Measurements from ENCODE around the gene GLIPR2. TPM values are rescaled to one million over a fixed set of nuclear protein-coding genes. Genes with fewer than 3 reads are reported as not detected.

GLIPR2 gene
- polyA plus RNA-seq, 1 donor from 2014 or later = 8.0 TPM

GRCh38 chr9:36208521-36209253 is 72.2 kb downstream of the GLIPR2 start:
- H3K36me3 ChIP-seq (ENCODE audit: insufficient read depth, low read length) = peaks cover 15% of the 10 kb centered on the region
- no peak overlapping the region for H3K4me2 ChIP-seq (ENCODE audit: low read length)
- no peaks in the 10 kb centered on the region for H3K9me2 ChIP-seq (ENCODE audit: insufficient read depth, low read length)
- H3K9ac ChIP-seq (ENCODE audit: low read length) = no peak overlapping the region
- H3K27ac ChIP-seq (ENCODE audit: low read length) = no peak overlapping the region
- H3K27me3 ChIP-seq (ENCODE audit: insufficient read depth, low read depth, low read length) = no peaks in the 10 kb centered on the region
- no peaks in the 10 kb centered on the region for H3F3A ChIP-seq (ENCODE audit: insufficient read depth, low read length, poor library complexity, severe bottlenecking)
- H3K9me3 ChIP-seq (ENCODE audit: low read length) = no peaks in the 10 kb centered on the region
- no peak overlapping the region for H3K4me3 ChIP-seq (ENCODE audit: low read length)
- TF ChIP-seq REST (IDR thresholded peaks at IDR 0.05; ENCODE audit: borderline replicate concordance) (no peak), TAF1 (IDR thresholded peaks at IDR 0.05; ENCODE audit: low read depth) (no peak), EZH2 (IDR thresholded peaks at IDR 0.05; ENCODE audit: borderline replicate concordance, insufficient read depth, low read length, poor library complexity, severe bottlenecking) (no peak), EP300 (conservative IDR thresholded peaks at IDR 0.05; ENCODE audit: poor library complexity, severe bottlenecking) (no peak), POLR2AphosphoS5 (IDR thresholded peaks at IDR 0.05) (no peak)
- TF ChIP-seq, protein P1, sequence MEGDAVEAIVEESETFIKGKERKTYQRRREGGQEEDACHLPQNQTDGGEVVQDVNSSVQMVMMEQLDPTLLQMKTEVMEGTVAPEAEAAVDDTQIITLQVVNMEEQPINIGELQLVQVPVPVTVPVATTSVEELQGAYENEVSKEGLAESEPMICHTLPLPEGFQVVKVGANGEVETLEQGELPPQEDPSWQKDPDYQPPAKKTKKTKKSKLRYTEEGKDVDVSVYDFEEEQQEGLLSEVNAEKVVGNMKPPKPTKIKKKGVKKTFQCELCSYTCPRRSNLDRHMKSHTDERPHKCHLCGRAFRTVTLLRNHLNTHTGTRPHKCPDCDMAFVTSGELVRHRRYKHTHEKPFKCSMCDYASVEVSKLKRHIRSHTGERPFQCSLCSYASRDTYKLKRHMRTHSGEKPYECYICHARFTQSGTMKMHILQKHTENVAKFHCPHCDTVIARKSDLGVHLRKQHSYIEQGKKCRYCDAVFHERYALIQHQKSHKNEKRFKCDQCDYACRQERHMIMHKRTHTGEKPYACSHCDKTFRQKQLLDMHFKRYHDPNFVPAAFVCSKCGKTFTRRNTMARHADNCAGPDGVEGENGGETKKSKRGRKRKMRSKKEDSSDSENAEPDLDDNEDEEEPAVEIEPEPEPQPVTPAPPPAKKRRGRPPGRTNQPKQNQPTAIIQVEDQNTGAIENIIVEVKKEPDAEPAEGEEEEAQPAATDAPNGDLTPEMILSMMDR (IDR thresholded peaks at IDR 0.05; ENCODE audit: poor library complexity, severe bottlenecking) = no peak
- H2AFZ ChIP-seq (ENCODE audit: low read depth, low read length) = no peak overlapping the region
- H4K20me1 ChIP-seq (ENCODE audit: insufficient read depth) = no peaks in the 10 kb centered on the region
- H3K79me2 ChIP-seq (replicated peaks; ENCODE audit: insufficient read depth, low read length) = no peaks in the 10 kb centered on the region

- no peak overlapping the region for H3K27ac ChIP-seq (ENCODE audit: low read length)
- no peak overlapping the region for H3K9ac ChIP-seq (ENCODE audit: low read length)
- no peak overlapping the region for H3K4me3 ChIP-seq (ENCODE audit: low read length)
- H3F3A ChIP-seq (ENCODE audit: insufficient read depth, low read length, poor library complexity, severe bottlenecking) = no peaks in the 10 kb centered on the region
- H3K4me2 ChIP-seq (ENCODE audit: low read length) = no peak overlapping the region
- no peaks in the 10 kb centered on the region for H3K9me3 ChIP-seq (ENCODE audit: low read length)
- no peaks in the 10 kb centered on the region for H4K20me1 ChIP-seq (ENCODE audit: insufficient read depth)
- H2AFZ ChIP-seq (ENCODE audit: low read depth, low read length) = no peak overlapping the region
- no peaks in the 10 kb centered on the region for H3K27me3 ChIP-seq (ENCODE audit: insufficient read depth, low read depth, low read length)
- peaks cover 9% of the 10 kb centered on the region for H3K36me3 ChIP-seq (ENCODE audit: insufficient read depth, low read length)
- no peaks in the 10 kb centered on the region for H3K79me2 ChIP-seq (replicated peaks; ENCODE audit: insufficient read depth, low read length)
- TF ChIP-seq EZH2 (IDR thresholded peaks at IDR 0.05; ENCODE audit: borderline replicate concordance, insufficient read depth, low read length, poor library complexity, severe bottlenecking) (no peak), REST (IDR thresholded peaks at IDR 0.05; ENCODE audit: borderline replicate concordance) (no peak), EP300 (conservative IDR thresholded peaks at IDR 0.05; ENCODE audit: poor library complexity, severe bottlenecking) (no peak), RAD21 (conservative IDR thresholded peaks at IDR 0.05) (no peak)
- H3K9me2 ChIP-seq (ENCODE audit: insufficient read depth, low read length) = no peaks in the 10 kb centered on the region
These were observed 74.2 kb downstream of the GLIPR2 start for GRCh38 chr9:36210722-36211121.

Data from neural cell (in vitro differentiated cells).